ENCODE measurements around the gene ITGB8.

DNA sequence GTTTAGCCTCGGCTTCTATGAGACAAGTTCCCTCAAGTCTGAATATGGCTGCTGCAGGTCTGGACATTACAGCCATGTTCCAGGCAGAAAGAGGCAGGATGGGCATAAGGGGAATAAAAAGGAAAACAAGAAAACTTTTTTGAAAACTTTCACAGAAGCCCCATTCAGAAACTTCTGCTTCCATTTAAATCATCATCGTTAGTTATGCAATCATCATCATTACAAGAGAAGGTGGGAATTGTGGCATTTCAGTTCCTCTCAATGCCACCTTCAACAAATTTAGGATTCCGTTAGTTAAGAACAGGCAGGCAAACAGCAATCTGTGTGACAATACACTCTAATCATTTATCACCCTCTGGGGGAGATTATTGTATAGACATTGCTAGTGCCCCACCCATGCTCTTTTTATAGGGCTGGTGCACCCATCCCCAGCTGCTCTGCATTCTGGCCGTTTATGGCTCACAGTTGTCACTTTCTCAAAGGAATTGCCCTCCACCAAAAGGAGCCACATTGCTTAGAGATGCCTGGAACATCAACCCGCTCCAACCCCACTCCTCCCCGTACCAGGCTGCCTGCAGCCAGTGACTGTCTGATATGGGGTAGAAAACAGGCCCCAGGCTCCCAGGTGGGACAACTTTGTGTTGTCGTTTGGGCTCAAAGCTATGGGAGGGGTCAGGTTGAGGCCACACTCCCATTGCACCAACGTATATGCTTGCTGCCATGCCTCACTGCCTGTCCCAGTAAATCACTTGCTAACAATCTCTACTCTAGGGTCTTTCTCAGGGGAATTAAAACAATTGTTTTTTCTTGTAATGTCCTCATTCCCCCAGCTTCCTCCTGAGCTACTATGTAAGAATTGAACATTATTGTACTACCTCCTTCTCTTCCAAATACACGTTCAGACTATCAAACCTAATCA is 24.2 kb downstream of the ITGB8 start:
- TF ChIP-seq, protein P1, sequence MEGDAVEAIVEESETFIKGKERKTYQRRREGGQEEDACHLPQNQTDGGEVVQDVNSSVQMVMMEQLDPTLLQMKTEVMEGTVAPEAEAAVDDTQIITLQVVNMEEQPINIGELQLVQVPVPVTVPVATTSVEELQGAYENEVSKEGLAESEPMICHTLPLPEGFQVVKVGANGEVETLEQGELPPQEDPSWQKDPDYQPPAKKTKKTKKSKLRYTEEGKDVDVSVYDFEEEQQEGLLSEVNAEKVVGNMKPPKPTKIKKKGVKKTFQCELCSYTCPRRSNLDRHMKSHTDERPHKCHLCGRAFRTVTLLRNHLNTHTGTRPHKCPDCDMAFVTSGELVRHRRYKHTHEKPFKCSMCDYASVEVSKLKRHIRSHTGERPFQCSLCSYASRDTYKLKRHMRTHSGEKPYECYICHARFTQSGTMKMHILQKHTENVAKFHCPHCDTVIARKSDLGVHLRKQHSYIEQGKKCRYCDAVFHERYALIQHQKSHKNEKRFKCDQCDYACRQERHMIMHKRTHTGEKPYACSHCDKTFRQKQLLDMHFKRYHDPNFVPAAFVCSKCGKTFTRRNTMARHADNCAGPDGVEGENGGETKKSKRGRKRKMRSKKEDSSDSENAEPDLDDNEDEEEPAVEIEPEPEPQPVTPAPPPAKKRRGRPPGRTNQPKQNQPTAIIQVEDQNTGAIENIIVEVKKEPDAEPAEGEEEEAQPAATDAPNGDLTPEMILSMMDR (IDR thresholded peaks at IDR 0.05) = no peak
- TF ChIP-seq EP300 (IDR thresholded peaks at IDR 0.05) = no peak

Measured in upper lobe of left lung (tissue), 4 donors.